C1 segment of cervical spinal cord (tissue), 14 donors: ENCODE measurements around the gene ABCB10.
"Not testable (repeated sequence)": the region's sequence is repeated elsewhere in the genome, so short reads cannot be mapped to it uniquely, and the experiment has no call there.

Source experiments
- DNase-seq, 14 donors: peaks; one replicate each; lab custom pipeline; 2025; lab: John Stamatoyannopoulos, UW

ABCB10 gene

DNA sequence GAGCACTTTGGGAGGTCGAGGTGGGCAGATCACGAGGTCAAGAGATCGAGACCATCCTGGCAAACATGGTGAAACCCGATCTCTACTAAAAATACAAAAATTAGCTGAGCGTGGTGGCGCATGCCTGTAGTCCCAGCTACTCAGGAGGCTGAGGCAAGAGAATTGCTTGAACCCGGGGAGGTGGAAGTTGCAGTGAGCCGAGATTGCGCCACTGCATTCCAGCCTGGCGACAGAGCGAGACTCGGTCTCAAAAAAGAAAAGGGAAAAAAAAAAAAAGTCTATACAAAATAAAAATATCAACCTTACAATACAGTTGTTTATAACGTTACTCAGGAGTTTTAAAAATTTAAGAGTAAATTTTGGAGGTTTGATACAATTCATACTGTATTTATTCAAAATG, 82.6 kb downstream of the ABCB10 start:
- not testable (repeated sequence) for DNase-seq

DNA sequence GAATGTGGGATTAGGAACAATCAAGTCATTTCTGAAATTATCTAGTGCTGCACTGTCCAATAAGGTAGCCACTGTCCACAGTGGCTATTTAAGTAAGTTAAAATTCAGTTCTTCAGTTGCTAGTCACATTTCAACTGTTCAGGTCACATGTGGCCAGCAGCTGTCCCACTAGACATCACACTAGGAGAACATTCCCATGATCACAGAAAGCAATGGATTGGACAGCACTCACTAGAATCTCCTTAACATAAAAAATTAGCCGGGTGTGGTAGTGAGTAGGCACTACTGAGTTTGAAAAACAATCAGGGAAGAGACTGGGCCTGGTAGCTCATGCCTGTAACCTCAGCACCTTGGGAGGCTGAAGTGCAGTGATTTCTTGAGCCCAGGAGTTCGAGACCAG, 84.0 kb downstream of the ABCB10 start:
- no peak for DNase-seq

GRCh38 chr1:229471175-229471574, 87.3 kb downstream of the ABCB10 start:
- DNase-seq, result no peak

DNA sequence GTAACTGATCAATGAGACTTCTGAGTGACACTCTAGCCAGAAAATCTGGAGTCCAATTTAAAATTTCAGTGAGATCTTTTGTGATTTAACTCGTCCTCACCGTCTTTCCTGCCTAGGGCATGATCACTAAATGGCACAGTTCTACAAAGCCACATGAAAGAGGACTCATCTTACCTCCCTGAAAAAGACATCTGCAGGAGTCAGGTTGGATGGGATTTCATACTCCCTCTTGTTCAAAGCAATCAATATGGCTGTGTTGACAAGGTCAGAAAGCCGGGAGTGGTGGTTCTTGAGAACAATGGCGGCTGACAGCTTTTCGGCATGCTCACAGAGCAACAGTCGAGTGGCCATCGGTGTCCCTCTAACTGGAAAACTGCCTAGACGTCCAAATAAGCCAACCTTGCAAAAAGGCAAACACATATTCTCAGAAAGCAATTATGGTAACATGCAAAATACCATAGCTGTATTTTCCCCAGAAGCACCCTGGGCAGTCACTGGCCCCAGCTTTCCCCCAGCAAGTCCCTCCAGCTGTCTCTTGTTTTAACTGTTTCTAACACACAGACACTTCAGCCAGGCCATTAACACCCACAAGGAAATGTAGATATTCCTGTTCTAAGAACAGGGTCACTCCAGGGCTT, 88.0 kb downstream of the ABCB10 start:
- no peak for DNase-seq

DNA sequence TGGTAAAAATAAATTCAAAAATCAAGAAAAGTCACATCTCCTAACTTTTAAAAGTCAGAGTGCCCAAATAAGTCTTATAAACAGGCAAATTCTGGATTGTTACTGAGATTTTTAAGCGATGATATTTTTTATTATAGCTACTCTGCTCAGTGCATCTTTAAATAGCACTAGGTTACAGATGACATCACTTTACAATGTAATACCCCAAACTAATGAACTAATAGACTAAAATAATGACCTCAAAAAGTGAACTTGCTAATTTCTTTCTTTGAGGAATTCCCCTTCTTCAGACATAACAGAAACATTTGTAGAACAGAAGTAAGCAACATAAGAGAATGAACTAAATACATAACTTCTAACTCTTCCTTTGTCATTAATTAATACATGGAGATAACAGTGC, 91.6 kb downstream of the ABCB10 start:
- no peak for DNase-seq
